ENCODE results near the gene HOXB1.

- TF ChIP-seq CTCF (IDR thresholded peaks at IDR 0.05) (no peak), EP300 (IDR thresholded peaks at IDR 0.05; ENCODE audit: borderline replicate concordance in 1 of 2, low read depth in 1 of 2, low read length in 1 of 2) (no peak), CHD2 (IDR thresholded peaks at IDR 0.05; ENCODE audit: low read length, partially characterized antibody) (no peak), MXI1 (IDR thresholded peaks at IDR 0.05; ENCODE audit: low read depth, low read length) (no peak), REST (IDR thresholded peaks at IDR 0.05; ENCODE audit: low read depth, low read length) (no peak), RFX5 (IDR thresholded peaks at IDR 0.05; ENCODE audit: low read length) (no peak), FOXM1 (IDR thresholded peaks at IDR 0.05; ENCODE audit: low read depth) (no peak)
Observed at GRCh38 chr17:48571024-48571818, 40.4 kb upstream of the HOXB1 start.

Data from SK-N-SH (cell line).